Activated T-cell treated with anti-CD3 and anti-CD28 coated beads, Interleukin-2, amount 50 U/mL, for 48 hours (primary cell): ENCODE measurements around the gene ANKRD13B.

Experiments used
- DNase-seq, 2 experiments: peaks; one replicate each; pipeline ENCODE4 v3.0.0-alpha.2; 2020

Gene ANKRD13B

DNA sequence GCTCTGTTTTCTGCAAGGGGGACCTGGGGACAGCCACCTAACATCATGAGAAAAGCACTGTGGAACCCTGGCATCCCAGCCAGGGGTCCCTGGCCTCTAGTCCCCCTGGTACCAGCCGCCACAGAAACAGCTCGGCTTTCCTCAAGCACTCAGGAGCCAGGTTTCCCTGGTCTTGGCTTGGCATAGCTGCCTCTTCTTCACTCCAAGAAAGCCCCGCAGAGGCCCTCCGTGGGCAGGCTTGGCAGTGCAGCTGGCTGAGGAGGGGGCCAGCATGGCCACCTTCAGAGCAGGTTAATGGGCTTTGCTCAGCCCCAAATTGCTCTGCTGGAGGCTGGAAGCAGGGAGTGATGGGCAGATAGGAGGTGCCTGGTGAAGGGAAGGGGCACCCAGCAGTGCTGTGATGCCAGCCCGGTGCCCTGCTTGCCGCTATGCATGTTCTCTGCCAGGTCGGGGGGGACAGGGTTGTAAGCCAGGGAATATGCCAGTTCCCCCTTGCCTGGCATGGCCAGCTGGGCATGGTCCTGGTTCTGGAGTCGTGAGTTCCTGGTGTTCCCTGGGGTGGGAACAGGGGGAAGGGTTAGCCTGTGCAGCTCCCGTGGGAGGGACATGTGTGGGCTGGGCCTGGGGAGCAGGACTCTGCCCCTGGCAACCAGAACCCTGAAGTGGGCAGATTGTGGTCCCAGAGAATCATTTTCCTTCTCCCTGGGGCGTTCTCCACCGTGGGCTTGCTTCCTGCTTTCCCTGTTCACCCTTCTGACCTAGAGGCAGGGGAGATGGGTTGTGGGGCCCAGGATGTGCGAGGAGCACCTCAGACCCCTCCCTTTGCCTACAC is 3.2 kb downstream of the ANKRD13B start:
- no peak for DNase-seq

DNA sequence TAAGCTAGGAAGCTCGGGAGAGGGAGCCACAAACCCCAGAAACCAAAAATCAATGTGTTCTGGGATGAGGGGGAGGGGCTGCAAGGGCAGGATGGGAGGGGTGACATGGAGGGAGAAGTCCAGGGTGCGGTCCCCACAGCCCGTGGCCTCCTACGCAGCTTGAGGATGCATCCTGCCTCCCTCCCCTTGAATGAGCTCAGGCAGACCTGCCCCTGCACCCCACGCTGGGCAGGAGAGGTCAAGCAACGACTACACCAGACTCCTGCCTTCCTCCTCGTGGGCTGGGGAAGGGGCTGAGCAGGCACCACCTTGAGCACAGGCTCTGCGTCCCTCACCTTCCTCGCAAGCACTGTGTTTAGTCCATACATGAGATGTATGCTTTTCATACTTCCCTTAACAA is 3.9 kb downstream of the ANKRD13B start:
- DNase-seq: no peak

DNA sequence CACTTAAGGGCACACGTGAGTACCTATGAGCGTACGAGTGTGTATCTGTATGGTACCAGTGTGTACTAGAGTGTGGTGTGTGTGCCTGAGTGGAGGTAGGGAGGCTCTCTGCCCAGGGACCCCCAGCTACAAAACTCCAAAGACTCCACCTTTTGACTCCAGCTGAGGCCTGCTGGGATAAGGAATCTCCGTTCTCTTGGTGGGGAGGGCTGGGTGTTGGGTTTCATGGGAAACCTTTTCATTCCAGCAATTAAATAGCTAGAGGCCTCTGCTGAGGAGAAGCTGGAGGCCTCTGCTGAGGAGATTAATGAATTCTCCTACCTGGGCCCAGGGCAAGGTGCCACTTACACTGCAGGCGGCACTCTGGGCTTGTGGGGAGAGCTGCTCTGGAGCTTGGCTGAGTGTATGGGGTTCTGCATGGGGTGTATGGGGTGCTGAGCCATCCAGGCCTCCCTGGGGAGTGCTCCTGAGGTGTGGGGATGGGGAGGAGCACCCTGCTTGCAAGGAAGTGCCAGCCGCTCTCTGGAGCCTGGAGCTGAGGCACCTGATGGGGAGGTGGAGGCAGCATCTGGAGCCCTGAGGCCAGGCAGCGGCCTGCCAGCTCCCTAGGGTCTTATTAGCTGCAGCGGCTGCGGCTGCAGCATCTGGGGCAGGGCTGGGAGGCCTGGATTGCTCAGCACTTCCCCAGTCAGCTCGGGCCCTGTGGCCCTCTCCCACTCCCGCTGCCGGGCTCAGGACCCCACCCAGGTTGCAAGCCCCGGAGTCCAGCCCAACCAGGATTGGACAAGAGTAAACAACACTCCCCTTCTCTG is 4.6 kb downstream of the ANKRD13B start:
- DNase-seq: no peak

DNA sequence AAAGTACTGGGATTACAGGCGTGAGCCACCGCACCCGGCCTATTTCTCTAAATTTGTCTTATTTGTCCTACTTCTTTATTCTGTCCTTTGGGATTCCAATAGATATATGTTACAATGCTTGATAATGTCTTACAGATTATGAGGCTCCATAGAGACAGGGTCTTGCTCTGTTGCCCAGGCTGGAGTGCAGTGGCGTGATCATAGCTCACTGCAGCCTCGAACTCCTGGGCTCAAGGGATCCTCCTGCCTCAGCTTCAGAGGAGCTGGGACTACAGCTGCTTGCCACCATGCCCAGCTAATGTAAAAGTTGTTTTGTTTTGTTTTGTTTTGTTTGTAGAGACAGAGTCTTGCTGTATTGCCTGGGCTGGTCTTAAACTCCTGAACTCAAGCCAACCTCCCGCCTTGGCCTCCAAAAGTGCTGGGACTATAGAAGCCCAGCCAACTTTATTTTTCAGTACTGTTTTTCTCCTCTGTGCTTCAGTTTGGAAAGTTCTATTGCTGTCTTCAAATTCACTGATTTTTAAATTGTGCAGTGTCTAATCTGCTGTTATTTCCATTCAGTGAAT is 10.3 kb downstream of the ANKRD13B start:
- no peak for DNase-seq

DNA sequence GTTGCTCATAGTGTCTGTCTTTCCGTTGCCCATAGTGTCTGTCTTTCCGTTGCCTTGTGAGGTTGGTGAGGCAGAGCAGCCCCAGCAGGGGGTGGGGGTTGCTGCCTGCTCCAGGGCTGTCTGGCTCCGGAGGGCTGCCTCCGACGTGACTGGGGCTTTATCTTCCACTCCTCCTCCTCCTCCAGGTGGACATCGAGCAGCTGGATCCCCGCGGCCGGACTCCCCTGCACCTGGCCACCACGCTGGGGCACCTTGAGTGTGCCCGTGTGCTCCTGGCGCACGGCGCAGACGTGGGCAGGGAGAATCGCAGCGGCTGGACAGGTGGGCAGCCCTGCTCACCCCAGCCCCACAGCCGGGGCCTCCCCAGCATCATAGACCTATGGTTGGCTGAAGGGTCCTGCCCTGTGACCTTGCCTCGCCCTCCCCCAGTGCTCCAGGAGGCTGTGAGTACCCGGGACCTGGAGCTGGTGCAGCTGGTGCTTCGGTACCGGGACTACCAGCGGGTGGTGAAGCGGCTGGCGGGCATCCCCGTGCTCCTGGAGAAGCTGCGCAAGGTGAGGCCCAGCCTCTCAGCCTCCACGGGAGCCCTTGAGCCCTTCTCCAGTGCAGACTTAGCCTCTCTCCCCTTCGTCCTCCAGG is 14.7 kb downstream of the ANKRD13B start:
- DNase-seq: no peak

DNA sequence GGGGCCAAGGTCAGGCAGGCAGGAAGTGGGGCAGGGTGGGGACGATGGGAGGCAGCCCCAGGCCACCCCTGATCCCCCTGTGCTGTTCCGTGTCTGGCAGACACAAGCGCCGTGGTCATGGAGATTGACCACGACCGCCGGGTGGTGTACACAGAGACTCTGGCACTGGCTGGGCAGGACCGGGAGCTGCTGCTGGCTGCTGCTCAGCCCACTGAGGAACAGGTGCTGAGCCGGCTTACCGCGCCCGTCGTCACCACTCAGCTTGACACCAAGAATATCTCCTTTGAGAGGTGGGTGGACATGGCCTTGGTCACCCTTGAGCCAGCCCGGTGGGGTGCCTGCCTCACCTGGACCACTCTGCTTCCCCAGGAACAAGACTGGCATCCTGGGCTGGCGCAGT is 16.1 kb downstream of the ANKRD13B start:
- no peak for DNase-seq

DNA sequence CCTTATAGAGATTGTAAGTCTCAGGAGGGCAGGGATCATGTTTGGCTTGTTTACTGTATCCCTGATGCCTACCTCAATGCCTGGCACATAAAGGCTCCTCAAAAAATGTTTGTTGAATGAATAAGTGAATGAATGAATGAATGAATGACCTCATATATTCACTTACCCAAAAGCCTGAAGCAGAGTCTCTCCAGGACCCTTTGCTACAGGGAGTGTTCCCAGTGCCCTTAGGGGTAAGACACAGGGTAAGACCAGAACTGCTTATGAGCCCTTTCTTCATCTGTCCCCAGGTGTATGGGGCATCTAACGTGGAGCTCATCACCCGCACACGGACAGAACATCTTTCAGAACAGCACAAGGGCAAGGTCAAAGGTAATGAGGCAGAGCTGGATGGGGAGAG is 17.5 kb downstream of the ANKRD13B start:
- DNase-seq: no peak

DNA sequence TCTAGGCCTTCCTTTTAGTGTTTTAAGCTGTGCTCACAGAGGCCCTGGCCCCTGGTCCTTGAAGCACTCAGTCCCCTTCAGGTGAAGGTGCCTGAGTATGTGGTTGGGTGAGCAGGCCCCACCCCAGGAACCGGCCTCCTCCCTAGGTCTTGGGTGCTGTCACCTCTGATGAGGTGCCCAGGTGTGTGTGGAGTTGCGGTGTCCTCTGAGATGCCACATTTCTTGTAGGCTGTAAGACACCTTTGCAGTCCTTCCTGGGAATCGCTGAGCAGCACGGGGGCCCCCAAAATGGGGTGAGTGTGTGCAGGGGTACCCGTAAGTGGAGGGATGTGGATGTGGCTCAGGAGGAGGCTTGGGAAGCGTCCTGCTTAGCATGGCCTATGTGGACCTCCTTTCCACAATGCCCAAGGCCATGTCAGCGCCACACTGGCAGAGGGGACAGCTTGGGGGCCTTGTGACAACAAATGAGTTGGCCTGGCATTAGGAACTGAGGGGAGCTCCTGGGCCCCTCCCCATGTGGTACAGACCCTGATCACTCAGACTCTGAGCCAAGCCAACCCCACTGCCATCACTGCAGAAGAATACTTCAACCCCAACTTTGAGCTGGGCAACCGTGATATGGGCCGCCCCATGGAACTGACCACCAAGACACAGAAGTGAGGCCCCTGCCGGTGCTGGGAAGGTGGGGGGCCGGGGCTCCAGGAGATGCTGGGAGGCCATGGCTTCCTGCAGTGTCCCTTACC is 18.6 kb downstream of the ANKRD13B start:
- no peak for DNase-seq

DNA sequence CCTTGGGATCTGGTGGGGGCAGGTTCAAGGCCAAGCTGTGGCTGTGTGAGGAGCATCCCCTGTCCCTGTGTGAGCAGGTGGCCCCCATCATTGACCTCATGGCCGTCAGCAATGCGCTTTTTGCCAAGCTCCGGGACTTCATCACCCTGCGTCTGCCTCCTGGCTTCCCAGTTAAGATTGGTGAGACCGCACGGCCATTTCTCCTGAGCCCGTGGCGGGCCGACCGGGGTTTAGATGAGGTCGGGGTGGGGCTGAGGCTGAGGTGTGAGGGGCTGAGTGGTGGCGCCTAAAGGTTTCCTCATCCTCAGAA is 19.1 kb downstream of the ANKRD13B start:
- DNase-seq: no peak

DNA sequence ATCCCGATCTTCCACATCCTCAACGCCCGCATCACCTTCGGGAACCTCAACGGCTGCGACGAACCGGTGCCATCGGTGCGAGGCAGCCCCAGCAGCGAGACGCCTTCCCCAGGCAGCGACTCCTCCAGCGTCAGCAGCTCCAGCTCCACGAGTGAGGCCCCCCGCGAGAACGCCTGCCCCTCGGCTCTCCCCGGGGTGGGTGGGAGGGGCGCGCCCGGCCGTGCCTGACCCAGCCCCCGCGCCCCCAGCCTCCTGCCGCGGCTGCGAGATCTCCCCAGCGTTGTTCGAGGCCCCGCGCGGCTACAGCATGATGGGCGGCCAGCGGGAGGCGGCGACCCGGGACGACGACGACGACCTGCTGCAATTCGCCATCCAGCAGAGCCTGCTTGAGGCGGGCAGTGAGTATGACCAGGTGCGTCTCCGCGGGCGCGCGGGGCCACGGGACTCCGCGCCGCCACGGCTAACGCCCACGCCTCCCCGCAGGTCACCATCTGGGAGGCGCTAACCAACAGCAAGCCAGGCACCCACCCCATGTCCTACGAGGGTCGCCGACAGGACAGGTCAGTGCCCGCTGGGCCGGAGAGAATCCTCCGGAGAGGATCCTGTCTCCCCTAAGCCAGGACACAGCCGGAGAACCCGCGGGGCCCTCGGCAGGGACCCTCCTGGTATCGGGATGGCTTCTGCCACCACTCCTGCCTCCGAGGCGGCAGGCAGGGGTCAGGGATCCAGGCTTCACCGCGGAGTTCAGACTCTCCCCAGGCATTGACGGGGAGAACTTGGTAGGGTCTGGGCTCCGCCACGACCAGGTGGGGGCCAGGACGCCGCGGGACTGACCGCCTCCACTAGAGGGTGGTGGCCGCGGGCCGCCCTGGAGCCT is 19.7 kb downstream of the ANKRD13B start:
- DNase-seq: no peak

DNA sequence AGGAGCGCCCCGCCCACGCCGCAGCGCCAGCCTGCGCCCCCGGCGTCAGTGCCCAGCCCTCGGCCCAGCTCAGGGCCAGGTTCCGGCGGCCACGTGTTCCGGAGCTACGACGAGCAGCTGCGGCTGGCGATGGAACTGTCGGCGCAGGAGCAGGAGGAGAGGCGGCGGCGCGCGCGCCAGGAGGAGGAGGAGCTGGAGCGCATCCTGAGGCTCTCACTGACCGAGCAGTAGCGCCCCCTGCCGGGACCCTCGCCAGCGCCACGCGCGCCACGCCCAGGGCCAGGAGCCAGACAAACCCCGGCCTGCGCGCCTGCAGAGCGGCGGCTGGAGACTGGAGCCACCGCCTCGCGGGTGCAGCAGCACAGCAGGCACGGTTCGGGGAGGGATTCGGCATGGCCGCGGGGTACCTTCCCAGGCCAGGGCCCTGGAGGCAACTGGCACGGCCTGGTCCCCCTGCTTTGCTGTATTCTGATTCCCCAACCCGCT is 20.5 kb downstream of the ANKRD13B start:
- DNase-seq: peak; percentile 98 to 99

DNA sequence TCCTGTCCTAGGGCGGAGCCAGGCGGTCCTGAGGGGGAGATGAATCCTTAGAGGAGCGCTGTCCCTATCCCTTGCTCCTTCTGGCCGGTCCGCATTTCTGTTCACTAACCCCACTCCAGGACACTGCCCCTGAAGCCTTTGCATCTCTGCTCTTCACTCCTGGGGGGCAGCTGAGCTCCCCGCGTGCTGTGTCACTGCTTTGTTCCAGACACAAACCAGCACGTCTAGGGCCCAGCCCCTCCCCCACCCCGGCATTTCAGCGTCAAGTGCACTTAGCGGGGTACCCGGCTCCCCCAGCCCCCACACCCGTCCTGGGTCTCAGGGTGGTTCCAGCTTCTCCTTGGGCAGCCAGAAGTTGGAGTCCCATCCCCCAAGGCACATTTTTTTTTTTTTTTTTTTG is 20.9 kb downstream of the ANKRD13B start:
- no peak for DNase-seq

DNA sequence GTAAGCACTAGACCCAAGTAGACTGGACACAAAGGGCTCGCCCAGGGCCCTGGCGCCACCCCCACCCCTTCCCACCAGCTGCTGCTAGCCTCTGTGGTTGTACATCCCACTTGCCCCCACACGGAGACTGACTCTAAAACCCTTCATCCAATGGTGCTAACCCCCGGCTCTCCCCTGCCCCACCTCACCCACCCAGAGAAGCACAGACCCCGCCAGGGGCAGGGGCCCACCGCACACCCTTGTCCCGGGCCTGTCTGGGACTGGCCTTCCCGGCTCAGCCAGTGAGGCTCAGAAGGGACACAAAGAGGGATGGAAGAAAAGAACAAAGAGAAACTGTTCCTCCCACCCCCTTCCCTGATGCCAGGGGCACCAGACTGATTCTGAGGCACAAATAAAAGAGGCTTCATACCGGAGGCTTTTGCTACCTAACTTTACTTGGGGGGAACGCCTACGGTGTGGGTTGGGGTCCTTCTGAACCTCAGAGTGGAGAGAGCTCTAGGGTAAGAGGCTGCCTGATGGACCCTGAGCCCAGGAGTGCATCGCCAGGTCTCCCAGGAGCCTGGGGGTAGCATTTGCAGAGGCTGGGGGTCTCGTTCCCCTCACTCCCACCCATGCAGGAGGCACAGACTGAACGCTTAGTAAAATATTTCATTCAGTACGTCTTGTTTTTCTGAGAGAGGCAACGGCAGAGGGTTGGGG is 21.6 kb downstream of the ANKRD13B start:
- DNase-seq: peak in 1 of 2 experiments; percentile 25

DNA sequence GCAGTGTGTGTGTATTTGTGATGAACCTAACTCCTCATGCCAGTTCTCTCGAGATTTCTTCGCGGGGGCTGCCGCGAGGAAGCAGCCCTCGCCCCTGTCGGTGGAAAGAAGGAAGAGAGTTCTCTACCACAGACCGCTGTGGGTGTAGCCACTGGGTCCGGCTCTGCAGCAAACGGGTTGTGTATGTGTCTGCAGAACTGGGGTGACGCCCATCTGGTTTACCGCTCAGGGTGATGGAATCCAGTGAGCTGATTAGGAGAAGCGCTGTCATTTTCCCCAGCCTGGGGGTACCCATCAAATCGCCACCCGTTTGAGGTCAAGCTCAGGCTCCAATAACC is 22.1 kb downstream of the ANKRD13B start:
- peak; percentile 74 to 76 for DNase-seq

DNA sequence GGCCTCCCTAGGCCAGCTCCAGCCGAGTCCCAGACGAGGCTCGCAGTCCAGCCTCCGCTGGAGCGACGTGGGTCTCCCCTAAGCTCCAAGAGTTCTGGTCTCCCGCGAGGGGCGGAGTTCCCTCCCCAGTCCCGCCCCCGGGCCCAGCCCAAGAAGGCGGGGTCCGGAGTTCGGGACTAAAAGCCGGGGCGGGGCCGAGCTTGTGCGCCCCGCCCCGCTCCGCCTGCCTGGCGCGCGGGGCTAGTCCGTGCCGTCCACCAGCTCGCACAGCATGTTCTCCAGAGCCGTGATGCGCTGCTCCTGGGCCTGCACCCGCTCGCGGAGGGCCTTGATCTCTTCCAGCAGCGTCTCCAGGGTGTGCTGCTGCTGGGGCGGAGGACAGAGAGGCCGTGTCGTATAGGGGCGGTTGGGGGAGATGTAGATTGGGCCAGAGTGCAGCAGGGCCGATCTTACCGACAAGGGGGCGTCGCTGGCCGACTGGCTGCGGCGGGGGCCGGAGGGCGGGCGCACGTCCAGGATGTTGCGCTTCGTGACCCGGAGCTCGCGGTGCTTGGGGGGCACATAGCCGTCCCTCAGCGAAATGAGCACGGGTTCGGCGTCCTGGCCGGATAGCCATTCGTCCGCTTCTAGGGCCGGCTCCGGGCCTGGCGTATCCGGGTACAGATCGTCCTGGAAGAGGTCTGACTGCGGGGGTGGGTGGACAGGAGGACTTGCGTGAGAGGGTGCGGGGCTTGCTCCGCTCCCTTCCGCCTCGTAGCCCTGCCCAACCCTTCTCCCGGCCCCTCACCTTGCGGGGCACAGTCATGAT is 22.8 kb downstream of the ANKRD13B start:
- DNase-seq: peak; percentile 92

DNA sequence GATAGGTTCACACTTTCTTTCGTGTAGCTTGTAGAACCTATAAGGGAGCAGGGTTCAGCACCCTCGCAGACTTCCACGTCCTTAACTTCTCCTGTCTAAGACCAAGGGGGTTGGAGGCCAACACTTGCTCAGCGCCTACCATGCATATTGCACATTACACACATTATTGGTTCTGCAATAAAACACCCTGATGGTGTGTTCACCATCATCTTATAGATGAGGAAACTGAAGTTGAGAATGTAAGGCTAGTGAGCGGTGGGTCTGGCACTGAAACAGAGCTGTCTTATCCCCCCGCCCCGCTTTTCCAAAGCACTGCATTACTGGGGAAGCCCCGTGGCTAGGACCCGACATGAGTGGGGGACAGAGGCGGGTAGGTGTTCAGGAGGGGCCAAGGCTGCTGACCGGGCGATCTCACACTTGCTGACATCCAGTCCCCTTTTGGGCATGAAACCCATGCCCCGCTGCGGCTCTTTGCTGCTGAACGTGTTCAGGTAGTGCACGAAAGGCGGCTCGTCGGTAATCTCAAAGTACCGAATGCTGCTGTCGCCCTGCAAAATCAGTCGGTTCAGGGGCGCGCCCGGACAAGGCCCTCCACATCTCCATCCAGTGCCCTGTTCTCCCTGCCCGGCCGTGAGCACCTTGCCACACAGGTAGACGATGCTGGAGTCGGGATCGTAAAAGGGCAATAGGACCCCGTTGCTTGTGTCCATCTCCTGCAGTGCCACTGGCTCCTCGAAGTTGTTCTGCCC is 23.5 kb downstream of the ANKRD13B start:
- peak in 1 of 2 experiments; percentile 55 for DNase-seq

DNA sequence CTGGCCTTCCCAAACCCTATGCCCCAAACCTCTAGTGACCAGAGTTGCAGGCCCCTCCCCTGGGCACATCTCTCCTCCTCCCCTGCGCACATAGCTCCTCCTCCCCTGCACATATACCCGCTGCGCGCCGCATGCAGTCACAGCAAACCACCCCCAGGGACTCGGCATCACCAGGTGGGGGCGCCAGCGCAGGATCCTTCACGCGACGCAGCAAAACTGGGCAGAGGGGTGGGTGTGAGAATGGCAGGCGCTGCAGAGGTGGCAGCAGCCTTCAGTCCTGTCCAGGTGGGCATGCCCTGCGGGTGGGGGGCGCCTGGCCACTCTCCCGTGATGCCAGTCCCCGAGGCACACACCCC is 24.2 kb downstream of the ANKRD13B start:
- peak; percentile 96 to 97 for DNase-seq

DNA sequence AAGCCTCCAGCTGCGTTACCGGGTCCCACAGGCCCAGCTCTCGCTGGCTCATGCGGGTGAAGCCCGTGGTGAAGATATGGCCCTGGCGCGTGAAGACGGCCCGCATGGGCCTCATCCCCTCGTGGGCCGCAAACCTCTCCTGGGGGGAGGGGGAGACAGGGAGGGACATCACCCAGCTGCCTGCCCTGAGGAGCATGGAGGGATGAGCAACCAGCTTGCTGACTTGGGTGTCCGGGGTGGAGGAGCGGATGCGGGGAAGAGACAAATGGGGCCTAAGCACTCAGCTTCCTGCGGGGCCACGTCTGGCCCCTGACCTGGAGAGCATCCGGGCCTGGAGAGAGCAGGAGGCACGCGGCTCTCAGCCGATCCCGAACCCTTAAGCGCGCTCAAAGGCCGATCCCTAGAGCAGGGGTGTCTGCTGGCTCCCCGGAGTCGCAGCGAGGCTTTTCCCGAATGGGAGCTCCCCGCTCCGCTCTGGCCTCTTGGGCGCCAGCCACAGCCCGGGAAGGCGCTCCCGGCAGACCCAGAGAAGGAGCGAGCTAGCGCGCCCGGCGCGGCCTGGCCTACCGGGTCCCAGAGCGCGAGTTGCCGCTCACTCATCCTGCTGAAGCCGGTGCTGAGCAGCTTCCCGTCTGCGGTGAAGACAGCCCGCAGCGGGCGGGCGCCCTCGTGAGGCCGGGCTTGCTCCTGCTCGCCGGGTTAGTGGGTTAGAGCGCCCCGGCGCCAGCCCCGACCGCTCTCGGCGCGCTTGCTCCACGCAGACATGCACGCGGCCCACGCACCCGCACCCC is 24.7 kb downstream of the ANKRD13B start:
- peak; percentile 90 to 92 for DNase-seq
